HG03432 (cell line): Measurements from ENCODE around the gene RNF213.
"Not testable (repeated sequence)": the region's sequence is repeated elsewhere in the genome, so short reads cannot be mapped to it uniquely, and the experiment has no call there.

Experiments used
- ATAC-seq: cut with Tn5 transposase; IDR thresholded peaks from one replicate; pipeline ENCODE4 v1.9.1; 2021; ENCODE audit warnings: mild to moderate bottlenecking, moderate library complexity; ENCODE audit not compliant: unreplicated experiment

RNF213 gene

DNA sequence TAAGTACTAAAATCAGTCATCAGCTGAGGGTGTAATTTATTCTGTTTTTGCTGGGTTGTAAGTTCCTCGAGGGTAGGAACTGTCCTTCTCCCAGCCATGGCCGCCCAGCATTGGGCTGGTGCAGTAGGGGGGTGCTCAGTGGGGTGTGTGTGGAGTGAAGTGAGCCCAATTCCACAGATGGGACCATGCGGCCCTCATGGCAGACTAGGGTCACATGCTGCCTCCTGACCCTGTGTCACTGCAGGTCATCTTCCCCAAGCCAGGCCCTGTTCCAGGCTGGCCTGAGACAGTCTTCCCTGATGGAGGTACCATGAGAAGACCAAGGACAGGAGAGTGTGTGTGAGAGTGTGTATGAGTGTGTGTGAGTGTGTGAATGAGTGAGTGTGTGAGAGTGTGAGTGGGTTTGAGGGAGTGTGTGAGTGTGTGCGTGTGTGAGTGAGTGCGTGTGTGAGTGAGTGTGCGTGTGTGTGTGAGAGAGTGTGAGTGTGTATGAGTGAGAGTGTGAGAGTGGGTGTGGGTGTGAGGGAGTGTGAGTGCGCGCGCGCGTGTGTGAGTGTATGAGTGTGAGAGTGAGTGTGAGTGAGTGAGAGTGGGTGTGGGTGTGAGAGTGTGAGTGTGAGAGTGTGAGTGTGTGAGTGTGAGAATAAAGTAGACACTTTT, 36.7 kb upstream of the RNF213 start:
- ATAC-seq = no peak

DNA sequence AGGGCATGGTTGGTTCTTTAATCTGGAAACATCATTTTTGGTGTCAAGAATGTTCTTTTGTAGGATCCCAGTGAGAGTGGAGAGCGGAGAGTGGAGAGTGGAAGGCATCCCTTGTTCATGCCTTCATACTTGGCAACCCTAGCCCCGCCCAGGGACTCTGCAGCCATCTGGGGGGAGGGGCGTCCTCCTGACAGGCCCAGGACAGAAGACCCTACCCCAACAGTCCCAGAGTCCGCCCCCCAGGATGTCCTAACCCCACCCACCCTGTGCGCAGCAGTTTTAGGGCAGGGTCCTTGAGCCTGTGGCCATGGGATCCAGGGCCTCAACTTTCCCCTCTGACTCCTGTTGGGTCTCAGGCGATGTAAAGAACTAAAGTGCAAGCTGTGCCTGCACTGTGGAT, 36.0 kb upstream of the RNF213 start:
- ATAC-seq = no peak

DNA sequence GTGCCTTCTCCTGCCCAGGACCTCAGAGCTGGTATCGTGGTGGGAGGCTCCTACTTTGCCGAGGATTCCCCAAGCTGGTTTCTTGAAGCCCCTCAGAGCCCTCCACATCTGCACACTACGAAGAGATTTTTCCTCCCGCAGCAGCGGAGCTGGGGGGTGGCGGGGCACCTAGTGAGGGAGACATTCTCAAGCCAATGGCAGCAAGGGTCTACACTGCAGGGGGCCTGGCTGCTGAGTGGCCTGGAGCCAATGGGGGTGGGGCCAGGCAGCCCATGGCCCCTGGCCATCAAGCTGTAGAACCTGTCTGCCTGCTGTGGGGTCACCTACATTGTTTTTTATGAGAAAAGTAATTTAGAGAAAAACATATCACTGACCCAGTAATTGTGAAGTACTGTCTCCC, 35.4 kb upstream of the RNF213 start:
- ATAC-seq = no peak

DNA sequence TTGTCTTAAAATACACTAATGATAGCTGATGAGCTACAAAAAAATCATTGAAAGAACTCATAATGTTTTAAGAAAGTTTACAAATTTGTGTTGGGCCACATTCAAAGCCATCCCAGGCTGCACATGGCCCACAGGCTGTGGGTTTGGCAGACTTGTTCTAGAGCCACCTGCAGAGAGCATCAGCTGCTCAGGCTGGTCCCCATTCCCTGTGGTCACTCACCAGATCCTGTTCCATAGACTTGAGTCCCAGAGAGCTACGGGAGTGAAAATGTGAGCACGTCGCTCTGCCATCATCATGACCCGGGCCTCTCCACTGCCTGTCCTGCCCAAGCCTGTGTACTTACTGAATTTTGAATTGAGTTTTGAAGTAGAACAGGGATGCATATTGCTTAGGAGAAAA, 33.5 kb upstream of the RNF213 start:
- no peak for ATAC-seq

DNA sequence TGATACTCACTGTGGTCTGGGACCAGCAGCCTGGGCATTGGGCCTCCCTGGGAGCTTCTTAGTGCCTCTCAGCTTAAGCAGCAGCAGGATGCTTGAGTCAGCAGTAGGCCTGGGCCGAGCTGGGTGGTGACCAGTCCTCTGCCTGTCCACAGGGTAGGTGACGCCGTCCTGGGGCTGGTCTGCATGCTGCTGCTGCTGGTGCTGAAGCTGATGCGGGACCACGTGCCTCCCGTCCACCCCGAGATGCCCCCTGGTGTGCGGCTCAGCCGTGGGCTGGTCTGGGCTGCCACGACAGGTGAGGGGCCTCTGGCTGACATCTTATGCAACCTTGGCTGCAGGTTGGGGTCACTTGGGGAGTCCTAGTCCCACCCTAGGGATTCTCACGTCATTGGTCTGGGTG, 33.0 kb upstream of the RNF213 start:
- no peak for ATAC-seq

GRCh38 chr17:80228477-80228876, 32.2 kb upstream of the RNF213 start:
- ATAC-seq = no peak

- ATAC-seq = no peak
Measured at GRCh38 chr17:80229011-80229410, 31.6 kb upstream of the RNF213 start.

- ATAC-seq = no peak
Measured at GRCh38 chr17:80232438-80232837, 28.2 kb upstream of the RNF213 start.

DNA sequence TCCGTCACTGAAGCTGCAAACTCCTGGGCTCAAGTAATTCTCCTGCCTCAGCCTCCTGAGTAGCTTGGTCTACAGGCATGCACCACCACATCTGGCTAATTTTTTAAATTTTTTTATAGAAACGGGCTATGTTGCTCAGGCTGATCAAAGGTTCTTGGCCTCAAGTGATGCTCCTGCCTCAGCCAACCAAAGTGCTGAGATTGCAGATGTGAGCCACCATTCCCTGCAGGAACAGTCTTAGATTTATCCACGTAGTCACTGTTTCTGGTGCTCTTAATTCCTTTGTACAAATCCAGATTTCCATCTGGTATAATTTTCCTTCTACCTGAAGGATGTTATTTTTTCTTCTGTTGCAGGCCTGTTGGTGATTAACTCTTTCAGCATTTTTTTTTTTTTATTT, 27.4 kb upstream of the RNF213 start:
- ATAC-seq = no peak

DNA sequence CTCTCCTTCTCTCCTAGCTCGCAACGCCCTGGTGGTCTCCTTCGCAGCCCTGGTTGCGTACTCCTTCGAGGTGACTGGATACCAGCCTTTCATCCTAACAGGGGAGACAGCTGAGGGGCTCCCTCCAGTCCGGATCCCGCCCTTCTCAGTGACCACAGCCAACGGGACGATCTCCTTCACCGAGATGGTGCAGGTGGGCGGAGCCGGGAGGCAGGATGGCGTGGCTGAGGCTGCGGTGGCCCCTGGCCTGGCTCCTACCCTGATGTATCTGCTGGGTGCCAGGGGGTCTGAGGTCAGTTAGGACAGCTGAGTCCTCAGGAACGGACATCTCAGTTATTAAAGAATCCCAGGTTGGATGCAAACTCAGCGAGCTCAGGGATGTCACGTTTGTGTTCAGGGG, 23.7 kb upstream of the RNF213 start:
- ATAC-seq = no peak

- ATAC-seq = no peak
Measured at GRCh38 chr17:80237386-80237785, 23.3 kb upstream of the RNF213 start.

GRCh38 chr17:80242505-80242904, 18.1 kb upstream of the RNF213 start:
- ATAC-seq = no peak

GRCh38 chr17:80243526-80244433, 16.9 kb upstream of the RNF213 start:
- ATAC-seq = no peak

DNA sequence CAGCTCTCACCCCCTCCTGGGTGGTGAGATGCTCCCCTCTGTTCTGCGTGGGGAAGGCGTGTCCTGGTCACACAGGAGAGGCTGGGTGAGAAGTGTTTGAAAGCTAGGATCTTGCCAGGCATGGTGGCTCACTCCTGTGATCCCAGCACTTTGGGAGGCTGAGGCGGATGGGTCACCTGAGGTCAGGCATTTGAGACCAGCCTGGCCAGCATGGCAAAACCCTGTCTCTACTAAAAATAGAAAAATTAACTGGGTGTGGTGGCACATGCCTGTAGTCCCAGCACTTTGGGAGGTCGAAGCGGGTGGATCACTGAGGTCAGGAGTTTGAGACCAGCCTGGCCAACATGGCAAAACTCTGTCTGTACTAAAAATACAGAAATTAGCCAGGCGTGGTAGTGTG, 16.2 kb upstream of the RNF213 start:
- ATAC-seq = not testable (repeated sequence)

- ATAC-seq = no peak
Measured at GRCh38 chr17:80244871-80245509, 15.7 kb upstream of the RNF213 start.

GRCh38 chr17:80245566-80246265, 14.9 kb upstream of the RNF213 start:
- no peak for ATAC-seq

- ATAC-seq = no peak
Measured at GRCh38 chr17:80246266-80246681, 14.4 kb upstream of the RNF213 start.

- ATAC-seq = no peak
Measured at GRCh38 chr17:80246726-80247125, 13.9 kb upstream of the RNF213 start.

DNA sequence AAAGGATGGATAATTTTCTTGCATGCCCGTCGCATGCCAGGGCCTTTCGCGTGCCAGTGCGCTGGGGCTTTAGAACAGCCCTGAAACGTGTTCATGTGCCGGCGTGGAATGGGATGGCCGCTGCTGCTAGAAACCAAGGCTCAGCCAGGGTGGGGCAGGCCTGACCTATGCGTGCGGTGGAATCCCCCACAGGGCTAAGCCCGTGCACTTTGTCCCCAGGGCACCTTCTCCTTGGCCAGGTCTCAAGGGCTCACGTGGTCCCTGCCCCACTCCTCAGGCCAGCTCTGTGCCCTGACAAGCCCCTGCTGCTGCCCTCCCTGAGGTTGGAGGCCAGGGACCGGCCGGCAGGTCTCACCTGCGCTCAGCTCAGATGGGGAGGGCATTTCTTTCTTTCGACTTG, 13.1 kb upstream of the RNF213 start:
- no peak for ATAC-seq

- ATAC-seq = no peak
Measured at GRCh38 chr17:80248001-80248893, 12.4 kb upstream of the RNF213 start.
